MM.1S (cell line): ENCODE data around the gene GBX2.

Experiments used
- DNase-seq: peaks from one replicate; pipeline ENCODE4 v3.0.0-alpha.2; 2015
- H2AFZ ChIP-seq: fragments of 300-600 bp; sonication (generic); 2 replicates; pipeline ENCODE4 v1.6.0; 2016; ENCODE audit warnings: antibody characterized with exemption, low read length
- H3F3A ChIP-seq: fragments of 300-600 bp; sonication (generic); 2 replicates; pipeline ENCODE4 v1.6.1; 2016; ENCODE audit warnings: mild to moderate bottlenecking, antibody characterized with exemption, low read length, moderate library complexity, mixed read lengths; ENCODE audit not compliant: insufficient read depth
- H3K27ac ChIP-seq: fragments of 300-600 bp; sonication (generic); 2 replicates; pipeline ENCODE4 v1.5.1; 2016; ENCODE audit warnings: mild to moderate bottlenecking, low read length
- H3K27me3 ChIP-seq: fragments of 300-600 bp; sonication (generic); replicated peaks from 2 replicates; pipeline ENCODE4 v1.6.0; 2016; ENCODE audit warnings: low read length; ENCODE audit not compliant: insufficient read depth
- H3K36me3 ChIP-seq: fragments of 300-600 bp; sonication (generic); replicated peaks from 2 replicates; pipeline ENCODE4 v1.6.1; 2016; ENCODE audit warnings: mild to moderate bottlenecking, low read length, mixed read lengths; ENCODE audit not compliant: insufficient read depth
- H3K4me1 ChIP-seq: fragments of 300-600 bp; sonication (generic); 2 replicates; pipeline ENCODE4 v1.6.1; 2016; ENCODE audit warnings: low read length, mixed read lengths
- H3K4me2 ChIP-seq: fragments of 300-600 bp; sonication (generic); 2 replicates; pipeline ENCODE4 v1.6.0; 2016; ENCODE audit warnings: low read depth, low read length
- H3K4me3 ChIP-seq: fragments of 300-600 bp; sonication (generic); 2 replicates; pipeline ENCODE4 v1.5.1; 2016; ENCODE audit warnings: low read length, mixed read lengths
- H3K79me2 ChIP-seq: fragments of 300-600 bp; sonication (generic); 2 replicates; pipeline ENCODE4 v1.6.1; 2016; ENCODE audit warnings: mixed run types, low read length, mixed read lengths
- H3K9ac ChIP-seq: fragments of 300-600 bp; sonication (generic); 2 replicates; pipeline ENCODE4 v1.6.1; 2016; ENCODE audit warnings: low read length, mixed read lengths
- H3K9me2 ChIP-seq: fragments of 300-600 bp; sonication (generic); replicated peaks from 2 replicates; pipeline ENCODE4 v1.6.1; 2016; ENCODE audit warnings: mild to moderate bottlenecking, low read length, mixed read lengths; ENCODE audit not compliant: insufficient read depth
- H3K9me3 ChIP-seq: fragments of 300-600 bp; sonication (generic); replicated peaks from 2 replicates; pipeline ENCODE4 v1.6.1; 2016; ENCODE audit warnings: mild to moderate bottlenecking, low read length, mixed read lengths; ENCODE audit not compliant: insufficient read depth
- H4K20me1 ChIP-seq: fragments of 300-600 bp; sonication (generic); 2 replicates; pipeline ENCODE4 v1.6.1; 2016; ENCODE audit warnings: mild to moderate bottlenecking, low read length, moderate library complexity, mixed read lengths; ENCODE audit not compliant: insufficient read depth
- CTCF ChIP-seq: fragments of 300-600 bp; sonication (generic); IDR thresholded peaks from 2 replicates; pipeline ENCODE4 v1.5.1; 2016; ENCODE audit warnings: antibody characterized with exemption, low read length, mixed read lengths
- EZH2 ChIP-seq: fragments of 300-600 bp; sonication (generic); optimal IDR thresholded peaks from 2 replicates; pipeline ENCODE3; 2017; ENCODE audit warnings: low read depth, mild to moderate bottlenecking, antibody characterized with exemption, low read length, mixed read lengths
- EZH2phosphoT487 ChIP-seq: fragments of 300-600 bp; sonication (generic); IDR thresholded peaks from 2 replicates; pipeline ENCODE4 v1.6.1; 2018; ENCODE audit warnings: antibody characterized with exemption, low read length

GBX2 gene

GRCh38 chr2:236176951-236177350 lies 8.8 kb upstream of the GBX2 start:
- Histone ChIP-seq H3K27me3 (peaks cover 32% of the 10 kb centered on the region), H3K4me2 (no peak overlapping the region), H3K9me2 (no peaks in the 10 kb centered on the region), H3K27ac (no peak overlapping the region), H3K4me3 (no peak overlapping the region), H3K9me3 (no peaks in the 10 kb centered on the region), H2AFZ (no peak overlapping the region), H3K79me2 (no peaks in the 10 kb centered on the region), H3F3A (no peaks in the 10 kb centered on the region), H3K4me1 (no peaks in the 10 kb centered on the region), H3K9ac (no peak overlapping the region), H4K20me1 (no peaks in the 10 kb centered on the region), H3K36me3 (no peaks in the 10 kb centered on the region)
- TF ChIP-seq EZH2 (no peak), EZH2phosphoT487 (no peak), CTCF (no peak)
- no peak for DNase-seq

- Histone ChIP-seq H3F3A (no peaks in the 10 kb centered on the region), H3K9me2 (no peaks in the 10 kb centered on the region), H3K9ac (no peak overlapping the region), H3K36me3 (no peaks in the 10 kb centered on the region), H3K9me3 (no peaks in the 10 kb centered on the region), H3K79me2 (no peaks in the 10 kb centered on the region), H3K4me1 (no peaks in the 10 kb centered on the region), H2AFZ (no peak overlapping the region), H3K4me2 (no peak overlapping the region), H4K20me1 (no peaks in the 10 kb centered on the region), H3K27me3 (peaks cover 37% of the 10 kb centered on the region), H3K4me3 (no peak overlapping the region), H3K27ac (no peak overlapping the region)
- no peak for TF ChIP-seq EZH2phosphoT487
- TF ChIP-seq CTCF, result peak; percentile 31
- no peak for DNase-seq
These were observed 8.2 kb upstream of the GBX2 start for GRCh38 chr2:236176417-236176816.

- H3F3A ChIP-seq, result no peaks in the 10 kb centered on the region
- H3K27me3 ChIP-seq, result peaks cover 45% of the 10 kb centered on the region
- H3K79me2 ChIP-seq, result no peaks in the 10 kb centered on the region
- H4K20me1 ChIP-seq, result no peaks in the 10 kb centered on the region
- H3K9me3 ChIP-seq, result no peaks in the 10 kb centered on the region
- H2AFZ ChIP-seq, result no peak overlapping the region
- no peak overlapping the region for H3K9ac ChIP-seq
- H3K4me2 ChIP-seq, result no peak overlapping the region
- H3K36me3 ChIP-seq, result no peaks in the 10 kb centered on the region
- H3K4me3 ChIP-seq, result no peak overlapping the region
- H3K9me2 ChIP-seq, result no peaks in the 10 kb centered on the region
- no peak for TF ChIP-seq CTCF
- TF ChIP-seq EZH2phosphoT487, result no peak
- TF ChIP-seq EZH2, result no peak
- H3K4me1 ChIP-seq, result no peaks in the 10 kb centered on the region
- no peak overlapping the region for H3K27ac ChIP-seq
- DNase-seq, result no peak
These were observed 7.5 kb upstream of the GBX2 start for GRCh38 chr2:236175548-236176150.
